GM11168 (cell line): ENCODE data around the gene IRF5.
"Not testable (repeated sequence)": the region's sequence is repeated elsewhere in the genome, so short reads cannot be mapped to it uniquely, and the experiment has no call there.

ENCODE experiments used
- in situ Hi-C: fragments of 300-500 bp; cut with MboI; formaldehyde crosslinking; loops from one replicate; pipeline ENCODE4 v1.12.0; 2022; ENCODE audit warnings: low sequenced_read_pairs; ENCODE audit not compliant: unreplicated experiment

Gene IRF5

DNA sequence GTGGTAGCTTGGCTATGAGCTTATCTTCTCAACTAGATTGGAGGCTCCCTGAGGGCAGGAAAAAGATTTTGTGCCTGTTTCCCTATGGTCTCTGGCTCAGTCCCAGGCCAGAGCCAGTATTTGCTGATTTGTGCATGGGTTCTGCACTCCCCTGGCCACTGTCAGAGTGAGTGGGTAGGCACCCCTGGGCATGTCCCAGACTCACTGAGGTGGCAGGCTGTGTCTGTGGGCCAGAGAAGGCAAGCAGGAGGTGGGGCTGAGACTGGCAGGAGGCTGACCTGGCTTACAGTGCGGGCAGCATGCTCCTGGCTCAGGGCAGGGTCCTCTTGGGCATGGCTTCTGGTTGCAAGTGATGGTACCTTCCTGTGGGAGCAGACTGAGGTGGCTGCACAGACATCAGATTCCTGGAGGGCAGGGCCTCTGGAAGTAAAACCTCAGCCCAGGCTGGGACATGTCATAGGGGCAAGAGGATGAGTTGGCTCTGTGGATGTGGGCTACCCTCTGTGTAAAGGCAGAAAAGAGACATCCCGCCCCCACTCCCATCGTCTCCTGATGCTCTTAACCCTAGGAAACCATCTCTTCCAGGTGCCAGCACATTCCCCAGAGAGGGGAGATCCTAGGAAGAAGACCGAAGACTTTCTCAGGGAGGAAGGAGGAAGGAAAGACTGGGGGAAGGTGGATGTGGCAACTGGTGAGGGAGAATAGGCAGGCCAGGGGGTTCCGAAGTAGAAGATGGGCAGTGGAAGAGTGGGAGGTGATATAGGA is 31.5 kb upstream of the IRF5 start:
- in situ Hi-C loops, result loop anchor here (5.0 to 10.0 kb wide), 2 partner anchors 181 to 309 kb away; no protein-coding TSS in a partner anchor

DNA sequence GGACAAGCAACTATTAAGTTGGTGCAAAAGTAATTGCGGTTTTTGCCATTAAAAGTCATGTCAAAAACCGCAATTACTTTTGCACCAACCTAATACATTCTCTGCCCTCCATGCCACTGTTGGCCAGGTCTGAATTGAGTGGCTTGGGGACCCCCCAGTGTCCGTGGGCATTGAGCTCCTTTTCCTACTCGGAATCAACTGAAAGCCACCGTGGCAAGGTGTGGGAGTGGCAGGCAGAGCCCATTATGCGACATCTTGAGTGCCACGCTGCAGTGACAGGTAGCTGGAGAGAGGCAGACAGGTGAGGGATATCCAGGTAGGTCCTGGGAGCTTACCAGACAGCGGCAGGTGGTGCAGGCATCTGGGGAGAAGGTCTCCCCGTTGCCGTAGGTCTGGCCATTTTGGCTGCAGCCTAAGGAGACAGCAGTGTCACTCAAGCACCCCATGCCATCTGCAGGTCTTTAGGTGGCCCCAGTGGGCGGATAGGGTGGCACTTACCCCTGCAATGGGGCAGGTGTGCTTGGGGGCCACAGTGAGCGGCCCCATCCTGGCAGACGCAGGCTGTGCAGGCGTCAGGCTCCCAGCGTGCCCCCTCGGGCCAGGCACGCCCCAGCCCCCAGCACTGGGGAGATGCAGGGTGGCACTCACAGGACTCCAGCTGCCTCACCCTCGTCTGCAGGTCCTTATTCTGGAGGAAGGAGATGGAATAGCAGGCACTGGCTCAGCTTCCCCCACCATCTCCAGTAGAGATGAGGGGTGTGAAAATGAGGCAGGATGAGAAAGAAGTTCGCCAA is 30.8 kb upstream of the IRF5 start:
- in situ Hi-C loops, result loop anchor here (5.0 to 10.0 kb wide), 2 partner anchors 180 to 308 kb away; no protein-coding TSS in a partner anchor

DNA sequence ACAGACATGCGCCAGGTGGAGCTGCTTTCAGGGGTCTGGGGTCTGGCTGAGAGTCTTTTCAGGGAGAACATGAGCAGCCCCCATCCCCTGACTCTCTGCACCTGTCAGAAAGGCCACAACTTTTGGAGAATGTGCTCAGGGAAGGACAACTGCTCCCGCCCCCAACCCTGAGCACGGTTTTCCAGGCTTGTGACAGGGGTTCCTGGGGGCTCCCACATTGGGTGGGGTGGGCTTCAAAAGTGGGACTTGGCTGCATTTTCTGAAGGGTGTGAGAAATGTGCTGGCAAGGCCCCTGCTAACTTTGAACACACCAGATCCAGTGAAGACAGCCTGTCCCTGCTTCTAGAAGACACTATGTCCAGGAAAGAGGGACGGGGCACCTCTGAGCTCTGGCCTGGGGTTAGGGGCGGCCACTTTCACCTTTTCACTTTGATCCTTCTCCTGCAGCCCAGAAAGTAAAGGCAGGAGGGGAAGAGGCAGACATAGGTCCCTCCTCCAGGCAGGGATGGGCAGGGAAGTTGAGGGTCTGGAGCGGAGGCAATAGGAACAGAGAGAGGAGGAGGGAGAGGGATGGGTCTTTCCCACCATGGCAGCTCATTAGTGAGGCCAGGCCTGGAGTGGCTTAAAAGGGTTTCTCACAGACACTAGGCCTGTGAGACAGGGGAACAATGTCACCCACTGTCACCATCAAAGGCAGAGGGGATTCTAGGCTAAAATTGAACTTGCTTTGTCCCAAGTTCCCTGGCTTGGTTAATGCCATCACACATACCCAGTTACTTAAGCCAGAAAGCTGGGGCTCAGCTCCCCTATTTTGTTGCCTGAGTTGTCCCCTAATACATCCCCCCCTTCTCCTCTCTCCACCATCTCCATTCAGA is 28.7 kb upstream of the IRF5 start:
- in situ Hi-C loops, result loop anchor here (5.0 to 10.0 kb wide), 2 partner anchors 178 to 306 kb away; no protein-coding TSS in a partner anchor

- in situ Hi-C loops, result loop anchor here (5.0 to 10.0 kb wide), 2 partner anchors 177 to 305 kb away; no protein-coding TSS in a partner anchor
Measured at GRCh38 chr7:128909625-128910568, 27.8 kb upstream of the IRF5 start.

- in situ Hi-C loops, result no loop called here
Measured at GRCh38 chr7:128910569-128910945, 27.2 kb upstream of the IRF5 start, which contains the start of gene KCP. Gene KCP, minus strand, starts transcription at chr7:128910709. Its CDS starts 33 bp downstream, at chr7:128910676.

DNA sequence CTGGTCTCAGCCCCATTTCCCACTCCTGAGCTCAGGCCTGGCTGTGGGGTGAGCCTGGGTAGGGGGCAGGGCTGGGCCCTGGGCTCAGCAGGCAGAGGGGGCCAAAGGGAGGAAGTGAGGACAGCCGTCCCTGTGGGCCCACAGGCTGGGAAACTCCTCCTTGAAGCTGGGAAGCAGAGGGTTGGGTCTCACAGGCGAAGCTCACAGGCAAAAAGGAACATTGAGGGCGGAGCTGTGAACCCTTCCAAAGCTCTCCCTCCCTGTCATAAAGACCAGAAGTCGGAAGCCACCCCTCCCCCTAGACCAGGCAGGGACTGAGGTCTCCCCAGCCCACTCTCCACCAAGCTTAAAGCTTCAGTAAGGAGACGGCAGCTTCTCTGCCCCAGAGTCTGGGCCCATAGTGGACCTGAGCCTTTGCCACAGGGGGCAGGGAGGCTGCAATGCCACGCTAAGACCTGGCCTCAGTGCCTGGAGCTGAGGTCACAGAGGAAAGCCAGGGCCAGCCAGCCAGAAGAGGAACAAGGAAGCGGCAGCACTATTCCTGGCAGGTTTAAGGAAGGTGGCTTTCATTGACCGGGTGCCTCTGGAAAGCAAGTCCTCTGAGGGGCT is 26.2 kb upstream of the IRF5 start:
- in situ Hi-C loops, result no loop called here

DNA sequence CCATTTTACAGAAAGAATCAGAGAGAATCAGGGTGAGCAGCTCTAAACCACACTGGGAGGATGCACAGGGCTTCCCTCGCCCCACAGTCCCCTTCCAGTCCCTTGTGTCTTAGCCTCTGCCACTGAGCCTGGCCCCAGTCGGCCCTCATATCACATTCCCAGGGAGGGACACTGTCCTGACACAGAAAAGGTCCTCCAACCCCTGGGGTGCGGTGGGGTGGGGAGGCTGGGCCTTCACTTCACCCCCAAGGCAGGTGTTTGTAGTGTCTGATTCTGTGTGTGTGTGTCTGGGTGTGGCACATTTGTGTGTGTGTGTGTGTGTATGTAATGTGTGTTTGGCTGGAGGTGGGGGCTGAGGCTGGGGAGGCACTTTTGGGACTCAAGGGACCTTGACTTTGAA is 25.4 kb upstream of the IRF5 start:
- in situ Hi-C loops, result no loop called here

DNA sequence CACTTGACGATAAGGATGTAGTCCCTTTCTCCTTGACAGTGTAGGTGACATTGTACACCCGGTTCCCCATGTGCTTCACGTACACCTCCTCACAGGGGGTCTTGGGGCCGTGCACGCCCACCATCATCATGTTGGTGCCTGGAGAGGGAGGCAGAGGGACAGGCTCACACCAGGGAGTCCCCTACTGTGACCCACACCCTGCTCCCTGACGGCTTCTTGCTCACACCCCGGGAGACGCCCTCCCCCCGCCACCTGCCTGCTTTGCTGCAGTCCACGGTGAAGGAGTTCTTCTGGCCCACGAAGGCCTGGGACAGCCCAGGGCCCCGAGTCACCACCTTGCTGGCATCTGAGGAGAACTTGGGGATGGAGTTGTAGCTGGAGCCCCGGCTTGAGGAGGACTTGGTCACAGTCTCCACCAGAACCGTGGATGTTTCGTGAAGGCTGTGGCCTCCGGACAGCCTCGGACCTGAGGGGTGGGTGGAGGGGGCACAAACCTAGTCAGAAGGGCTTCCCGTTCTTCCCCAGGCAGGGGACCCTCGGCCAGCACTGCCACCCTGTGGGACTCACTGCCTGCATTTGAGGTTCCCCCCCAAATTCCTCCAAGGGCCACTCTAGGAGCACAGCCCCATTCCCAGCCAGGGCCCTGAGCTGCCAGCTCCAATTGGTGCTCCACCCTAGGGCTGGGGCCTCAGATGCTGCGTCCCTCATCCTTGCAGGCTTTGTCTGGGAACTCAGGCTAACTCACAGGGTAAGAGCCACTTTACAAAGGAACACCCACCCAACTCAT is 24.8 kb upstream of the IRF5 start:
- in situ Hi-C loops, result not testable (repeated sequence)

- in situ Hi-C loops, result no loop called here
Measured at GRCh38 chr7:128913870-128914565, 23.7 kb upstream of the IRF5 start.

- in situ Hi-C loops, result no loop called here
Measured at GRCh38 chr7:128914566-128915151, 23.1 kb upstream of the IRF5 start.

DNA sequence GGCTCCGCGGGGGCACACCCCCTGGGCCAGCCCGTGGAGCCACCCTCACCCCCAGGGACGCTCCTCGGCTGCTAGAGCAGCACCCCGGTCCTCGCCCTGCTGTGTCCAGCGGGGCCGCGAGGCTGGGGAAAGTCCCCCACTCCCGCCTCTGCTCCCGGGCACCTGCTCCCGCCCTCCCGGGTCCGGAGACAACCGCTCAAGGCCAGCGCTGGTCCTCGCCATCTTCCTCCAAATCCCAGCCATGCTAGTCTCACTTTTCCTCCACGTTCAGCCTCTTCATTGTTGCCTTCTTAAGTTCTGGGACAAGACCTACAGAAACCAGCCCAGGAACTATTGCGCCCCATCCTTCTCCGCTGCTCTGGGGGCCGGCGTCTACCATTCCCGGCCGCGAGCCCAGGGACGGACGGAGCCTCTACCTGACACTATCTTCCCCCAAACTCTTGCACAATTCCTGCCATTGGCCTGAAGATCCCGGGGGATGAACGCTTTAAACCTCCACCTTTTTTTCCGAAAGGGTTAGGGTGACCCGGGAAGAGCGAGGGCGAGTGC is 22.4 kb upstream of the IRF5 start:
- in situ Hi-C loops, result no loop called here

DNA sequence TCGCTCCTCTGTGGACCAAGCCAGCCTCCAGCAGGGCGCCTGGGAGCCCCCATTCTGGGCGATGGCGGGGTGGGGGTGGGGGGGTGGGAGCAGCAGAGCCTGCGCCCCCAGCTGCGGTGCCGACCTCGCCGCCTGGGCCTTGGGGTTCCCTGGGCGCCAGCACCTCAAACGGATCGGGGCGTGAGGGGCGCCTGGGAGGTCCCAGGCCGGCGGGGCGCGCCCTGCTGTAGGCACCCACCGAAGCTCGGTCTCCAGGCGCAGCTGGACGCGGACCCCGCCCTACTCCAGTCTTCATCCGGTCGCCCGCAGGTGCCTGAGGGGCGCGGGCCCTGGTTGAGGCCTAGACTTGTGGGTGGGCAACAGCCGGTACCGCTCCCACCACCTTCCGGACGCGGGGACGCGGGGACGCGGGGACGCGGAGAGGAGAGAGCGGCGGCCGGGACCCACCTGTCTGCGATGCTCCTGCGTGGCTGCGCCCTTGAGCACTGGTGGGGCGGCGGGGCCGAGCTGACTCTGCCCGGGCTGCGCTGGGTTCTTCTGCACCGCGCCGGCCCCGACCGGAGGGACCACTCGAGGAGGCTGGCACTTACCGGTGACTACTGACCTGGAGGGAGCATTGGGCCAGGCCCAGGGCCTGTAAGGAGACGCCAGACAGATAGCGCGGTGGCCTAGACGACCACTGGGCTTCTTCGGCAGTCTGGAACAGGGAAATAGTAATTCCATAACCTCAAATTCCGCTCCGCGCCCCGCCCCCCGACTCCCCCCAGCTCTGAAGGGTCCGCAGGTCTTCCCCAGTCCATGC is 21.7 kb upstream of the IRF5 start:
- in situ Hi-C loops, result no loop called here

DNA sequence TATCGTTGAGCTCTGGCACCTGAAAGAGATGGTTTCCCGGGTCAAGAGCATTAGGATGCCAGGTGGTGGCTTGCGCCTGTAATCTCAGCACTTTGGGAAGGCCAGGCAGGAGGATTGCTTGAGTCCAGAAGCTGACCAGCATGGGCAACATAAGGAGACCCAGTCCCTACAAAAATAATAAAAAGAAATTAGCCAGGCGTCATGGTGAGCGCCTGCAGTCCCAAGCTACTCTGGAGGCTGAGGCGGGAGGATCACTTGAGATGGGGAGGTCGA is 21.1 kb upstream of the IRF5 start:
- in situ Hi-C loops, result no loop called here

- in situ Hi-C loops, result no loop called here
Measured at GRCh38 chr7:128917122-128917521, 20.6 kb upstream of the IRF5 start.

DNA sequence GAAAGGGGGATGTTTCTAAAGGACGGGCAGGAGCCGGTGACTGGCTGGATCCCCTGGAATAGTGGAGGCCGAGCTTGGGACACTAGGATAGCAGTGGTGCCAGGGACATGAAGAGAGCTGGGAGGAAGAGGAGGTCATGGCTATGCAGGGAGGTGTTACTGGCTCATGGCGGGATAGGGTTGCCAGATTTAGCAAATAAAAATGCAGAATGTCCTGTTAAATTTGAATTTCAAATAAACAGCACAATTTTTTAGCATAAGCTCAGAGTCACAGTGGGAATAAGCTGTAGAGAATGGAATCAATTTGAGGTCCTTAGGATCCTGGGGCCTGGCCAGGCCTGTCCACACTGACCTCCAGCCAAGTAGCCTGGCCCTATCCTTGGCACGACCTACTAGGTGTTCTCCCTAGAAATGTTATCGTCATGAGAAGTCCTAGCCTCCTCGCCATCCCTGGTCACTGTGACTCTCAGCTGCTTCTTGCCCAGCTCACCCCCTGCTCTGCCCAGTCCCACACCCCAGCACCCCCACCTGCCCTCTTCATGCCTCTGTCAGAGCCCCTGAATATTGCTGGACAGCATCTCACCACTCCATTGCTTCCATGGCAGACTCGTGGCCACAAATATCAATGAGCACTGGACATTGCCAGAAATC is 19.6 kb upstream of the IRF5 start:
- in situ Hi-C loops, result no loop called here

DNA sequence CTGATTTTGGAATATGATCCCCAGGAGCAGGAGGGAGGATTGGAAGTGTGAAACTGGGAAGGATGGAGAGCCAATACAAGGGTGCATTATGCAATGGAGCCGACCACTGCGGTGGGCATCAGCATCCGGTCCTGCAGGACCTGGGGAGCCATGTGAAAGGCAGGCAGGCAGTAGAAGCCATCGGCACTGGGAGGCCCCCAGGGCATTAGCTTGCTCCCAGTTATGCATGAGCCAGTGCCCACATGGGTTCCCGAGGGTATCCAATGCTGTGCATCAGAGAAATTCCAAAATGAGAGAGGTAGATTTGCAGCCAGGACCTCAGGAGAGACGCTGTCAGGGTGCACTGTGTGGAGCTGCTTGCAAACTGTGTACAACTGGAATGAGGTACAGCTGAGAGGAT is 18.5 kb upstream of the IRF5 start:
- in situ Hi-C loops, result no loop called here
